Esophagus muscularis mucosa (tissue), 4 donors: ENCODE results near the gene CDH6. TPM values are rescaled to one million over a fixed set of nuclear protein-coding genes. Genes with fewer than 3 reads are reported as not detected.

Experiments used
- DNase-seq: peaks from one replicate; pipeline ENCODE4 v3.0.0-alpha.2; 2017; ENCODE audit errors: extremely low spot score
- H3K27ac ChIP-seq, 4 donors: fragments of 200-600 bp; sonication (generic); replicated peaks in 1 of 4; 1 replicate in 3 of 4; 2 replicates in 1 of 4; pipeline ENCODE4 v1.5.1; 2016 to 2019; ENCODE audit warnings: mild to moderate bottlenecking in 1 of 4
- H3K27me3 ChIP-seq, 4 donors: fragments of 200-600 bp; sonication (generic); one replicate each; pipeline versions ENCODE4 v1.5.1 to v1.6.0; 2016 to 2019
- H3K36me3 ChIP-seq, 4 donors: fragments of 200-600 bp; sonication (generic); one replicate each; pipeline ENCODE4 v1.5.1; 2016 to 2019
- H3K4me1 ChIP-seq, 4 donors: fragments of 200-600 bp; sonication (generic); one replicate each; pipeline ENCODE4 v1.5.1; 2016 to 2019
- H3K4me3 ChIP-seq, 4 donors: fragments of 200-600 bp; sonication (generic); 1 replicate in 2 of 4; 2 replicates in 2 of 4; pipeline ENCODE4 v1.5.1; 2016 to 2019; ENCODE audit warnings: mild to moderate bottlenecking in 4 of 4, moderate library complexity in 1 of 4
- H3K9me3 ChIP-seq, 4 donors: fragments of 200-600 bp; sonication (generic); 1 replicate in 3 of 4; 2 replicates in 1 of 4; pipeline ENCODE4 v1.5.1; 2016 to 2019
- EP300 ChIP-seq: sonication (generic); formaldehyde crosslinking; IDR thresholded peaks from one replicate; pipeline ENCODE4 v1.6.1; 2017; ENCODE audit warnings: antibody characterized with exemption
- POLR2A ChIP-seq: fragments of 450-650 bp; IDR thresholded peaks from one replicate; pipeline ENCODE4 v1.6.1; 2017; ENCODE audit warnings: antibody characterized with exemption, moderate library complexity, mild to moderate bottlenecking, low read depth
- POLR2AphosphoS5 ChIP-seq, 2 donors: sonication (generic); formaldehyde crosslinking; IDR thresholded peaks; one replicate each; pipeline ENCODE4 v1.6.1; 2017; ENCODE audit warnings: antibody characterized with exemption in 2 of 2
- WGBS: methylation state at CpG from one replicate; pipeline ENCODE4 v1.1.5; 2018; 5-methylcytosine and 5-hydroxymethylcytosine counted together
- intact Hi-C: fragments of 100-400 bp; cut with DNase I; formaldehyde crosslinking; loops from one replicate; pipeline ENCODE4 v1.15.1; 2023
- total RNA-seq, 4 donors: library from RNA; depleted of rRNA; stranded (reverse); fragments of >200 nt; gene quantifications; one replicate each; pipeline versions ENCODE4 v1.1.0 to v1.2.1, GENCODE V29; 2016
- TF ChIP-seq, protein P1 (sequence below), 3 experiments: fragments of 200-600 bp in 2 of 3; fragments of 450-650 bp in 1 of 3; sonication (generic) in 2 of 3; IDR thresholded peaks; one replicate each; pipeline ENCODE4 v1.5.1; 2017 to 2019; ENCODE audit warnings: antibody characterized with exemption in 3 of 3, mild to moderate bottlenecking in 2 of 3, moderate library complexity in 1 of 3

CDH6 gene
- total RNA-seq, 4 donors from 2014 or later = 0.83 to 5.3 (median 3.9) TPM

DNA sequence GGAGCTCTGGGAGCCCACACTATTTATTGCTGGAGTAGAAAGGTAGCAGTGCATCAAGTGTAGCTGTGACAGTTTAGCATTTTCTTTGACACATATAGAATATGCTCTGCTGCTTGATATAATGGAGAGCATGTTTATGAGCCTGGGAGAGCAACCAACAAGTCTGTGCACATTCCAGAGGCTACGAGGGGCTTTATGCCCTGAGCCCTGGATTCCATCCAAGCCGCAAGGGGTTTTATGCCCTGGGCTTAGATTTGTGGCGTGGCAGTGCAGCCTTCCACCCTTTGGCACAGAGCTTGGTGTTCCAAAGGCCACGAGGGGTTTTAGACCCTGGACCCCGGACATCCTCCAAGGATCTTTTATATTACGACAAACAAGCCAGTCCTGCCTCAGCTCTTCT lies 14.6 kb downstream of the CDH6 start:
- no peak for DNase-seq
- intact Hi-C loops = no loop called here
- Histone ChIP-seq H3K4me3 (no peak overlapping the region), H3K27ac (no peak overlapping the region), H3K27me3 (no peaks in the 10 kb centered on the region), H3K9me3 (no peaks in the 10 kb centered on the region), H3K4me1 (no peaks in the 10 kb centered on the region), H3K36me3 (no peaks in the 10 kb centered on the region)
- TF ChIP-seq, protein P1, sequence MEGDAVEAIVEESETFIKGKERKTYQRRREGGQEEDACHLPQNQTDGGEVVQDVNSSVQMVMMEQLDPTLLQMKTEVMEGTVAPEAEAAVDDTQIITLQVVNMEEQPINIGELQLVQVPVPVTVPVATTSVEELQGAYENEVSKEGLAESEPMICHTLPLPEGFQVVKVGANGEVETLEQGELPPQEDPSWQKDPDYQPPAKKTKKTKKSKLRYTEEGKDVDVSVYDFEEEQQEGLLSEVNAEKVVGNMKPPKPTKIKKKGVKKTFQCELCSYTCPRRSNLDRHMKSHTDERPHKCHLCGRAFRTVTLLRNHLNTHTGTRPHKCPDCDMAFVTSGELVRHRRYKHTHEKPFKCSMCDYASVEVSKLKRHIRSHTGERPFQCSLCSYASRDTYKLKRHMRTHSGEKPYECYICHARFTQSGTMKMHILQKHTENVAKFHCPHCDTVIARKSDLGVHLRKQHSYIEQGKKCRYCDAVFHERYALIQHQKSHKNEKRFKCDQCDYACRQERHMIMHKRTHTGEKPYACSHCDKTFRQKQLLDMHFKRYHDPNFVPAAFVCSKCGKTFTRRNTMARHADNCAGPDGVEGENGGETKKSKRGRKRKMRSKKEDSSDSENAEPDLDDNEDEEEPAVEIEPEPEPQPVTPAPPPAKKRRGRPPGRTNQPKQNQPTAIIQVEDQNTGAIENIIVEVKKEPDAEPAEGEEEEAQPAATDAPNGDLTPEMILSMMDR (IDR thresholded peaks at IDR 0.05) = no peak
- TF ChIP-seq POLR2AphosphoS5 (IDR thresholded peaks at IDR 0.05) (no peak), POLR2A (no peak), EP300 (no peak)
- WGBS = 84% methylated on average over 6 of the region's 6 CpGs

DNA sequence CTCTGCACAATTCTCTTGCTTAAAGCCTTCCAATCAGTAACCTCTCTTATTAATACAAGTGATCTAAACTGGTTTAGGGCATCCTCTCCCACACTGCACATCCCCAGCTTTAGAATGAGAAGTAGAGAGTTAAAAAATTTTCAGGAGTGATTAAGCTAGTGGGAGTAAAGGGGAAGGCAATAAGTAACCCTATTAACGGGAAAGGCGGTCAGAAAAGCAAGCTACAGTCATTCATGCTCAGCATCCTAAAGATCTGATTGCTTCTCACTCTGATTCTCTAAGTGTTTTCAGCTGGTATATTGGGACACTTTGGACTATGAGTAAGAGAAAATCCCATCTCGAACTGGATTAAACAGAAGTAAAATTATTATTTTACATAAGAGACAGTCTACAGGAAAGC lies 15.8 kb downstream of the CDH6 start:
- TF ChIP-seq, protein P1 (IDR thresholded peaks at IDR 0.05) = no peak
- TF ChIP-seq POLR2A = no peak
- TF ChIP-seq EP300 = no peak
- TF ChIP-seq POLR2AphosphoS5 (IDR thresholded peaks at IDR 0.05) = no peak
- no peaks in the 10 kb centered on the region for H3K9me3 ChIP-seq
- DNase-seq = no peak
- H3K4me3 ChIP-seq = no peak overlapping the region
- intact Hi-C loops = no loop called here
- no peak overlapping the region for H3K27ac ChIP-seq
- no peaks in the 10 kb centered on the region for H3K4me1 ChIP-seq
- WGBS = 78% methylated on average over 3 of the region's 3 CpGs
- no peaks in the 10 kb centered on the region for H3K36me3 ChIP-seq
- H3K27me3 ChIP-seq = no peaks in the 10 kb centered on the region

DNA sequence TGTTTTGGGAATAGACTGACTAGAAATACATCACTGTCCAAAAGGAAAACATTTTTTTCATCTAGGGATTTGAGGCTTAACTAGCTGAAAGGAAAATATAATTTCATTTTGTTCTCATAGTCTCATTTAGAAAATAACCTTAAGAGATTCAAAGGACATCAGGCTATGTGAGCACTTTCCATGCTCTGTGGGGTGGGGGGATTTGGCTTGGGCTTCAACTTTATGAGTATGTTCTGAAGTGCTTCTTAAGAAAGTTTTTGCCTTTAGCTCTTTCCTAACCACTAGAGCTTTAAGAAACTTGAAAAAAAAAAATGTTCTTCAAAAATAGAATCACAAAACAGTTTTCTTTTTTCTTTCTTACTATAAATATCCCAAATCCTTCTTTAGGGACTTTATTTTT lies 17.6 kb downstream of the CDH6 start:
- Histone ChIP-seq H3K27ac (no peak overlapping the region), H3K9me3 (no peaks in the 10 kb centered on the region), H3K4me1 (no peaks in the 10 kb centered on the region), H3K4me3 (no peak overlapping the region), H3K36me3 (no peaks in the 10 kb centered on the region), H3K27me3 (no peaks in the 10 kb centered on the region)
- TF ChIP-seq, protein P1 (IDR thresholded peaks at IDR 0.05) = no peak
- TF ChIP-seq EP300 (no peak), POLR2A (no peak), POLR2AphosphoS5 (IDR thresholded peaks at IDR 0.05) (no peak)
- intact Hi-C loops = no loop called here
- DNase-seq = no peak

DNA sequence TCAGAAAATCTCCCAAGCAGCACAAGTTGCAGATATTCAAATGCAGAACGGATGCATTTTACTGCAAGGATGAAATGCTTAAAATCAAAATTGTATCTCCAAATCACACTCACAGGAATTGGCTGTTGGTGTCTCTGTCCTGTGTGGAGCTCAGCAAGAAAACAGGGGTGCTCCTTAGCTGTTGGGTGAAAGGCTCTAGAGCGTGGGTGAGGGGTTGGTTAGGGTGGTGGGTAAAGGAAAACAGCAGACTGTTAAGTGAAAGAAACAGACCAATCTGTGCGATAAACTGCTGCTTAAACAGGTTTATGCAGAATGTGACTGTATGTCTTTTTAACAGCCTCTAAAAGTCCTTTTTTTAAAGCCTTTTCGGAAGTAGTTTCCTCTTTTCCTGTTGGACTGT lies 19.8 kb downstream of the CDH6 start:
- Histone ChIP-seq H3K27ac (no peak overlapping the region), H3K4me1 (no peaks in the 10 kb centered on the region), H3K36me3 (no peaks in the 10 kb centered on the region), H3K27me3 (no peaks in the 10 kb centered on the region), H3K4me3 (no peak overlapping the region), H3K9me3 (no peaks in the 10 kb centered on the region)
- TF ChIP-seq EP300 (no peak), POLR2AphosphoS5 (IDR thresholded peaks at IDR 0.05) (no peak), POLR2A (no peak)
- TF ChIP-seq, protein P1 (IDR thresholded peaks at IDR 0.05) = no peak
- DNase-seq = no peak
- 73% methylated on average over 4 of the region's 4 CpGs for WGBS
- intact Hi-C loops = no loop called here

DNA sequence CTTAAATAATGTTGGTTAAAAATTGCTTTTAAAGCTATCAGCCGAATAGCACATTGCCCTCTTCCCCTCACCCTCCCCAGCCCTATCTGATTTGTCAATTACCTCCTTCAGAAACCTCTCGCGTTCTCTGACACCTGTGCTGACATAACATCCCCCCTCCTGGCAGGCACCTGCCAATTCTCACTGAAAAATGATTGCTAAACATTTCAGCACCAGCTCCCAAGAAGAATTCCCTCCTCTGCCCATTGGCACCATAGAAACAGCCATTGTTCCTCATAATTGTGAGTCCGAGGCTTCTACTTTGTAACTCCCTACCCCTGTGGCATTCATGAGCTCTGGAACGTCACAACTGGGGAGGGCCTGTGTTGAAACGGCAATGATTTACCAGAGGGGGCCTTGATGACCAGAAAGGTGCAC lies 20.2 kb downstream of the CDH6 start:
- Histone ChIP-seq H3K9me3 (no peaks in the 10 kb centered on the region), H3K4me1 (no peaks in the 10 kb centered on the region), H3K4me3 (no peak overlapping the region), H3K36me3 (no peaks in the 10 kb centered on the region), H3K27ac (no peak overlapping the region), H3K27me3 (no peaks in the 10 kb centered on the region)
- no peak for DNase-seq
- intact Hi-C loops = no loop called here
- TF ChIP-seq EP300 (no peak), POLR2A (no peak), POLR2AphosphoS5 (IDR thresholded peaks at IDR 0.05) (no peak)
- TF ChIP-seq, protein P1 (IDR thresholded peaks at IDR 0.05) = no peak
- WGBS = 54% methylated on average over 6 of the region's 6 CpGs
